ENCODE data around the gene TMEM120B. TPM values are rescaled to one million over a fixed set of nuclear protein-coding genes. Genes with fewer than 3 reads are reported as not detected.
"Not testable (repeated sequence)": the region's sequence is repeated elsewhere in the genome, so short reads cannot be mapped to it uniquely, and the experiment has no call there.

Gene TMEM120B
- total RNA-seq: 10 to 100 TPM in 5 of 6 donors, 1 to 10 TPM in 1; 8.9 to 23.0 (median 14.2) TPM

GRCh38 chr12:121712461-121713256 lies at the start of gene TMEM120B:
Gene TMEM120B, plus strand, starts transcription at chr12:121712752. Its CDS starts 144 bp downstream, at chr12:121712896.
- H3K27me3 ChIP-seq: no peaks in the 10 kb centered on the region
- no peaks in the 10 kb centered on the region for H3K9me3 ChIP-seq
- peak within 1 kb of the TSS; percentile 62 to 94 (median 80) for H3K4me3 ChIP-seq
- H3K27ac ChIP-seq: peak within 1 kb of the TSS; percentile 87 to 94 (median 88)
- WGBS, 2 donors: 0% methylated on average over 26 of the region's 74 CpGs; no CpG with 5 or more reads in 1 of the 2 donors
- peak; percentile 90 to 98 for DNase-seq
- H3K4me1 ChIP-seq: peaks cover 12 to 26% (median 15%) of the 10 kb centered on the region in 4 donors
- peak; percentile 92 to 97 for ATAC-seq (ENCODE audit: low FRiP score in 2 of 2)
- TF ChIP-seq POLR2AphosphoS5 (IDR thresholded peaks at IDR 0.05): peak; percentile 79 to 88
- peak; percentile 18 to 97 (median 71) for TF ChIP-seq POLR2A (IDR thresholded peaks at IDR 0.05)
- no peak for TF ChIP-seq CTCF (IDR thresholded peaks at IDR 0.05)
- no peaks in the 10 kb centered on the region for H3K36me3 ChIP-seq

- Histone ChIP-seq H3K36me3 (no peaks in the 10 kb centered on the region), H3K4me3 (no peak overlapping the region)
Observed at GRCh38 chr12:121663610-121663929, 49.0 kb upstream of the TMEM120B start.

GRCh38 chr12:121666829-121667228 lies 45.7 kb upstream of the TMEM120B start:
- not testable (repeated sequence) for H3K4me1 ChIP-seq; H3K9me3 ChIP-seq; DNase-seq; H3K27ac ChIP-seq; H3K4me3 ChIP-seq; H3K27me3 ChIP-seq; ATAC-seq (ENCODE audit: low FRiP score in 2 of 2); H3K36me3 ChIP-seq
- WGBS, 2 donors: 82 to 84% methylated on average over 6 of the region's 6 CpGs

More at GRCh38 chr12:121663610-121663929, 49.0 kb upstream of the TMEM120B start:
- H3K27me3 ChIP-seq: no peaks in the 10 kb centered on the region
- no peaks in the 10 kb centered on the region for H3K9me3 ChIP-seq
- WGBS, 2 donors: 62 to 67% methylated on average over 3 of the region's 3 CpGs
- ATAC-seq (ENCODE audit: low FRiP score in 2 of 2) (no peak), DNase-seq (no peak)
- TF ChIP-seq CTCF (IDR thresholded peaks at IDR 0.05): no peak
- TF ChIP-seq POLR2AphosphoS5 (IDR thresholded peaks at IDR 0.05): no peak
- no peak for TF ChIP-seq POLR2A (IDR thresholded peaks at IDR 0.05)
- no peak for TF ChIP-seq EP300 (IDR thresholded peaks at IDR 0.05)
- peaks cover 9 to 14% (median 12%) of the 10 kb centered on the region in 4 donors for H3K4me1 ChIP-seq
- peak overlapping the region in 1 of 4 donors; percentile 72 for H3K27ac ChIP-seq

GRCh38 chr12:121668750-121669520 lies 43.6 kb upstream of the TMEM120B start:
- no peak for ATAC-seq (ENCODE audit: low FRiP score in 2 of 2)
- peak in 1 of 2 donors; percentile 69 for DNase-seq

More at GRCh38 chr12:121668750-121669520, 43.6 kb upstream of the TMEM120B start:
- H3K9me3 ChIP-seq: no peaks in the 10 kb centered on the region
- H3K27me3 ChIP-seq: no peaks in the 10 kb centered on the region
- TF ChIP-seq CTCF (IDR thresholded peaks at IDR 0.05) (peak in 5 of 6 experiments; percentile 44 to 58 (median 54)), EP300 (IDR thresholded peaks at IDR 0.05) (no peak)
- whole genome bisulfite sequencing, 2 donors: 81 to 83% methylated on average over 16 to 17 of the region's 18 CpGs
- H3K36me3 ChIP-seq: no peaks in the 10 kb centered on the region
- no peak overlapping the region for H3K4me3 ChIP-seq
- H3K27ac ChIP-seq: no peak overlapping the region
- peaks cover 7 to 19% (median 16%) of the 10 kb centered on the region in 4 donors for H3K4me1 ChIP-seq

All from upper lobe of left lung (tissue), 6 donors.